Cardiac muscle cell (in vitro differentiated cells and primary cell): ENCODE results near the gene CPEB4. TPM values are rescaled to one million over a fixed set of nuclear protein-coding genes. Genes with fewer than 3 reads are reported as not detected.

Experiments used
- DNase-seq, 2 donors: peaks; one replicate each; pipeline versions ENCODE4 v3.0.0 to v3.0.0-alpha.2; 2010 to 2017; ENCODE audit warnings: low read depth in 1 of 2, low spot score in 1 of 2
- H3K27ac ChIP-seq: fragments of 200-600 bp; sonication (generic); 2 replicates; pipeline ENCODE4 v1.5.1; 2016
- H3K27me3 ChIP-seq: fragments of 200-600 bp; sonication (generic); 2 replicates; pipeline ENCODE4 v1.6.0; 2016; ENCODE audit warnings: control low read depth
- H3K36me3 ChIP-seq: fragments of 200-600 bp; sonication (generic); 2 replicates; pipeline ENCODE4 v1.5.1; 2016; ENCODE audit warnings: control low read depth
- H3K4me1 ChIP-seq: fragments of 200-600 bp; sonication (generic); 2 replicates; pipeline ENCODE4 v1.8.1; 2017; ENCODE audit warnings: low read depth, mild to moderate bottlenecking, mixed run types
- H3K4me3 ChIP-seq: fragments of 200-600 bp; sonication (generic); 2 replicates; pipeline ENCODE4 v1.5.1; 2016; ENCODE audit warnings: mild to moderate bottlenecking
- H3K9me3 ChIP-seq: fragments of 200-600 bp; sonication (generic); 2 replicates; pipeline ENCODE4 v1.5.1; 2017; ENCODE audit warnings: low read depth, mild to moderate bottlenecking, control low read depth
- polyA plus RNA-seq: library from polyadenylated mRNA; unstranded; fragments of >200 nt; fragmentation: Nextera tagmentation; extraction: Ambion mirVana; gene quantifications from 2 replicates; pipeline ENCODE4 v1.2.1, GENCODE V29; 2016
- total RNA-seq: library from RNA; depleted of rRNA; stranded (reverse); fragments of >200 nt; gene quantifications from 2 replicates; pipeline ENCODE4 v1.2.3, GENCODE V29; 2016
- TF ChIP-seq, protein P1 (sequence below): IDR thresholded peaks from 2 replicates; pipeline ENCODE4 v1.5.1; 2012; ENCODE audit warnings: low read depth, mild to moderate bottlenecking, low read length

Gene CPEB4
- total and polyA plus RNA-seq, 2 experiments from 2014 or later = 23.8 to 65.2 TPM

DNA sequence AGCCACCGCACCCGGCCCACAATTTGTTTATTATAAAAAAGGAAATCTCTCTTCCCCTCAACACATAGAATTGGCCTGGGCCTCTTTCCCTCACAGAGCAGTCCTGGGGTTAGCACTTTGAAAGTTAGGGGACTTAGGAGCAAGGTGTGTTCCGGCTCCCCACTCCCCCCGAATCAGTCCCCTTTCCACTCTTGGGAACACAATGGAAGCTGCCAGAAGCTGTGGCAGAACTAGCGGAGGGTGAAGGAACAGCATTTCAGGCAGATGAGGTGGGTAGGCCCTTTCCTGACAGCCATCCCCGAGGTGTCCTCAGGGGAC lies 84.4 kb downstream of the CPEB4 start:
- Histone ChIP-seq H3K4me3 (no peak overlapping the region), H3K4me1 (peaks cover 34% of the 10 kb centered on the region), H3K36me3 (no peaks in the 10 kb centered on the region), H3K27me3 (no peaks in the 10 kb centered on the region), H3K27ac (peak overlapping the region; percentile 34), H3K9me3 (no peaks in the 10 kb centered on the region)
- TF ChIP-seq, protein P1, sequence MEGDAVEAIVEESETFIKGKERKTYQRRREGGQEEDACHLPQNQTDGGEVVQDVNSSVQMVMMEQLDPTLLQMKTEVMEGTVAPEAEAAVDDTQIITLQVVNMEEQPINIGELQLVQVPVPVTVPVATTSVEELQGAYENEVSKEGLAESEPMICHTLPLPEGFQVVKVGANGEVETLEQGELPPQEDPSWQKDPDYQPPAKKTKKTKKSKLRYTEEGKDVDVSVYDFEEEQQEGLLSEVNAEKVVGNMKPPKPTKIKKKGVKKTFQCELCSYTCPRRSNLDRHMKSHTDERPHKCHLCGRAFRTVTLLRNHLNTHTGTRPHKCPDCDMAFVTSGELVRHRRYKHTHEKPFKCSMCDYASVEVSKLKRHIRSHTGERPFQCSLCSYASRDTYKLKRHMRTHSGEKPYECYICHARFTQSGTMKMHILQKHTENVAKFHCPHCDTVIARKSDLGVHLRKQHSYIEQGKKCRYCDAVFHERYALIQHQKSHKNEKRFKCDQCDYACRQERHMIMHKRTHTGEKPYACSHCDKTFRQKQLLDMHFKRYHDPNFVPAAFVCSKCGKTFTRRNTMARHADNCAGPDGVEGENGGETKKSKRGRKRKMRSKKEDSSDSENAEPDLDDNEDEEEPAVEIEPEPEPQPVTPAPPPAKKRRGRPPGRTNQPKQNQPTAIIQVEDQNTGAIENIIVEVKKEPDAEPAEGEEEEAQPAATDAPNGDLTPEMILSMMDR = no peak
- DNase-seq = no peak

DNA sequence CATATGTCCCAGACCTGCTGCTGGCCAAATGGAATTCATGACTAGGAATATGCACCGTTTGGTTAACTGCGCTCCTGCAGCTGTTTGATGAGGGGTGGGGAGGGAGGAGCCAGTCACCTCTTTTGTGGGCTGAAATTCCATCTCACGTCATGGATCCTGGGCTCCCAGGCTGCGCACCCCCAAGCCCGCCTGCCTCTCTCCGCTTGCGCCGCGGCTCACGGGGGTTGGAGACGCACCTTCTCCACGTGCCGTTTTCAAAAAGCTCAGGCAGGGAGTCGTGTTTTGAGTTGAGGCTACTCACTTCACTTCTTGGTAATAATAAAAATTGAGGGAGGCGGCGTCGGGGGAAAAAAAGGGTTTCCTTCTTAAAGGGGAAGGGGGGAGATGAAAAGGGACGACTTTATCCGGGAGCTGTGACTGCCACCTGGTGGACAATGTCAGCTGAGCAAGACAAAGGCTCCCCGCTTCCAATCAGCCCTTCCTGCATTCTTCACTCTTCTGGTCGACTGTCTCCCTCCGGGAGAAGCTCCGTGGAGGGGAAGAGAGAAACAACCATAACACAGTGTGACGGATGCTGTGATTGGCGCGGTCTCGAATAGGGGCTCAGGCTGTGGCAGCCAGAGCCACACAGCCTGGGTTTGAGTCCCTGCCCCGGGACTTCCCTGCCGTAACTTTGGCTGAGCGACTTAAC lies 84.9 kb downstream of the CPEB4 start:
- Histone ChIP-seq H3K36me3 (no peaks in the 10 kb centered on the region), H3K9me3 (no peaks in the 10 kb centered on the region), H3K4me1 (peaks cover 34% of the 10 kb centered on the region), H3K27me3 (no peaks in the 10 kb centered on the region), H3K27ac (peak overlapping the region; percentile 34), H3K4me3 (peak overlapping the region; percentile 25)
- TF ChIP-seq, protein P1 = peak; percentile 84
- DNase-seq = peak; percentile 87 to 88

- peak overlapping the region; percentile 25 for H3K4me3 ChIP-seq
- peak in 1 of 2 donors; percentile 65 for DNase-seq
- TF ChIP-seq, protein P1 = no peak
- peaks cover 34% of the 10 kb centered on the region for H3K4me1 ChIP-seq
- H3K27ac ChIP-seq = peak overlapping the region; percentile 28
- H3K36me3 ChIP-seq = no peaks in the 10 kb centered on the region
- no peaks in the 10 kb centered on the region for H3K27me3 ChIP-seq
- H3K9me3 ChIP-seq = no peaks in the 10 kb centered on the region
Observed at GRCh38 chr5:173973616-173973969, 85.4 kb downstream of the CPEB4 start.

- no peaks in the 10 kb centered on the region for H3K36me3 ChIP-seq
- peak overlapping the region; percentile 29 for H3K27ac ChIP-seq
- TF ChIP-seq, protein P1 = no peak
- peaks cover 26% of the 10 kb centered on the region for H3K4me1 ChIP-seq
- no peak overlapping the region for H3K4me3 ChIP-seq
- no peaks in the 10 kb centered on the region for H3K9me3 ChIP-seq
- no peaks in the 10 kb centered on the region for H3K27me3 ChIP-seq
- no peak for DNase-seq
Observed at GRCh38 chr5:173974688-173975239, 86.6 kb downstream of the CPEB4 start.

DNA sequence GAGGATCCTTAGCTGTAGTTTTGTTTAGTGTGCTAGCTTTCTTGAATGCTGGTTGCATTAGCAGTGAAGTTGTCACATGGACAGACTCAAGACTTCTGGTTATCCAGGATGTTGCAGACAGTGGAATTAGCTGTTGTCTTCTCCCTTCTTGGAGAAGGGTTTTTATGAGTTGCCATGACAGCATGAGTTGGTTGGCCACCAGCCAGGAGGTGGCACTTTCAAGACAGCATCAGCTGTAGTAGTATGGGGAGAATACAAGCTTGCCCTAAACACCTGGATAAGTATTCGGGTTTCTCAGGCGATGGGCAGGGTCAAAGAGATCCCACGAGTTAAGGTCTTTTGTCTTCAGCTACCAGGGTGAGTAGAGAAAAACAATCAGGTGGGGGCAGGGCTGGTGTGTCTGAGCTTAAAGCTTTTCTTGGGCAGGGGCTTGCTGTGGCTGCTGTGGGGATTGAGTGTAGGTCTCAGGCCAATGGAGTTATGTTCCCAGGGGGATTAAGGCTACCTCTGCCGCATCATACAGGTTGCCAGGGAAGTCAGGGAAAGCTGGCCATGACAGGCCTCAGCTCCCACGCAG lies 93.1 kb downstream of the CPEB4 start:
- TF ChIP-seq, protein P1 = no peak
- H3K36me3 ChIP-seq = no peaks in the 10 kb centered on the region
- no peak overlapping the region for H3K4me3 ChIP-seq
- no peaks in the 10 kb centered on the region for H3K27me3 ChIP-seq
- no peak for DNase-seq
- no peaks in the 10 kb centered on the region for H3K9me3 ChIP-seq
- no peak overlapping the region for H3K27ac ChIP-seq
- no peaks in the 10 kb centered on the region for H3K4me1 ChIP-seq
